Suprapubic skin (tissue), 3 donors: ENCODE data around the gene PCF11.

Source experiments
- EP300 ChIP-seq: sonication (generic); formaldehyde crosslinking; IDR thresholded peaks from one replicate; pipeline ENCODE4 v1.6.1; 2017; ENCODE audit warnings: antibody characterized with exemption
- TF ChIP-seq, protein P1 (sequence below), 2 donors: fragments of 200-600 bp in 1 of 2; fragments of 450-650 bp in 1 of 2; sonication (generic) in 1 of 2; IDR thresholded peaks; one replicate each; pipeline ENCODE4 v1.5.1; 2016 to 2019; ENCODE audit warnings: antibody characterized with exemption in 2 of 2, mild to moderate bottlenecking in 1 of 2, moderate library complexity in 1 of 2

GRCh38 chr11:83221694-83222093, 64.8 kb downstream of the PCF11 start:
- TF ChIP-seq, protein P1, sequence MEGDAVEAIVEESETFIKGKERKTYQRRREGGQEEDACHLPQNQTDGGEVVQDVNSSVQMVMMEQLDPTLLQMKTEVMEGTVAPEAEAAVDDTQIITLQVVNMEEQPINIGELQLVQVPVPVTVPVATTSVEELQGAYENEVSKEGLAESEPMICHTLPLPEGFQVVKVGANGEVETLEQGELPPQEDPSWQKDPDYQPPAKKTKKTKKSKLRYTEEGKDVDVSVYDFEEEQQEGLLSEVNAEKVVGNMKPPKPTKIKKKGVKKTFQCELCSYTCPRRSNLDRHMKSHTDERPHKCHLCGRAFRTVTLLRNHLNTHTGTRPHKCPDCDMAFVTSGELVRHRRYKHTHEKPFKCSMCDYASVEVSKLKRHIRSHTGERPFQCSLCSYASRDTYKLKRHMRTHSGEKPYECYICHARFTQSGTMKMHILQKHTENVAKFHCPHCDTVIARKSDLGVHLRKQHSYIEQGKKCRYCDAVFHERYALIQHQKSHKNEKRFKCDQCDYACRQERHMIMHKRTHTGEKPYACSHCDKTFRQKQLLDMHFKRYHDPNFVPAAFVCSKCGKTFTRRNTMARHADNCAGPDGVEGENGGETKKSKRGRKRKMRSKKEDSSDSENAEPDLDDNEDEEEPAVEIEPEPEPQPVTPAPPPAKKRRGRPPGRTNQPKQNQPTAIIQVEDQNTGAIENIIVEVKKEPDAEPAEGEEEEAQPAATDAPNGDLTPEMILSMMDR (IDR thresholded peaks at IDR 0.05), result no peak
- TF ChIP-seq EP300, result no peak
